ENCODE data around the gene PPT2. TPM values are rescaled to one million over a fixed set of nuclear protein-coding genes. Genes with fewer than 3 reads are reported as not detected.

Gene PPT2
- polyA plus RNA-seq, 2 of the 4 experiments (the other 2 are of a cell fraction), result 9.3 to 11.7 TPM

DNA sequence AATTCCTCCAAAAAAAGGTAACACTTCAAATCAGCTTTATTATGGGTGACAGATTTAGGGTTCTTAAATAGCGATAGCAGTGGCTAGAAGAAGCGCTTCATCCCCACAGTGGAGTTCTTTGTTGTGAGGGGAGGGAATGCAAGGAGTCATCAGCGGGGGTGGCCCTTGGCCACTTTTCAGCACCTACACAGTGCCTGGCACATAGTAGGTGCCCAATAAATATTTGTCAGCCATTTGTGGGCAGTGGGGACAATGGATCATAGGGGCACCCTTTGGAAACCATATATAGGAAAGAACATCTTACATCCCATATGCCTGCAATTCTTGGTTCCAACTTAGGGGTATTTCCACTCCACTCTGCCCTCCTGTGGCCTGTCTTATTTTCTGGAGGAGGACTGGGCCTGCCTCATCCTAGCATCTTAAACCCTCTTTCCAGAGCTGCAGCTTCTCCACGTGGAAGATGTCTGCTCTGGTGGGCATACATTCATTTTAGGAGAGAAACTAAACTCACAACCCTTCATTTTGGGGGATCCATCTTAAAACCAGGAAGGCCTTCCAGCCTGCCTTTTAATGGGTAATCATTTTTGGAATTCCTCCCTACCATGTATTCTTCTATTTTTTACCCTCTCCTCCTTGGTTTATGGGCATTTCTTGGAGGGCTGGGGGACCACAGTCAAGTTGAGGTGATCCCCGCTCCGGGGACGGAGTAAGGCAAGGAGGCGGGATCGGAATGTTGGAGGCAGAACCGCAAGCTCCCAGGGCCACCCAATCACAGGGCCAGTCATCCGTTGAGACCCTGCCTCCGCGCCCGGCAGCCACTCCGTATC is 41.1 kb downstream of the PPT2 start (continued):
- TF ChIP-seq SMC3 (IDR thresholded peaks at IDR 0.05) (peak; percentile 58; the same call in 2 of the 3 replicates), ZC3H11A (IDR thresholded peaks at IDR 0.05) (no peak), HEYL (CRISPR knock-in tag; IDR thresholded peaks at IDR 0.05) (no peak), RFX5 (IDR thresholded peaks at IDR 0.05) (no peak), HOXB5 (CRISPR knock-in tag; IDR thresholded peaks at IDR 0.05) (0 out of 2 replicates have a peak, but pooled peaks have one; percentile 12), ESRRA (IDR thresholded peaks at IDR 0.05; ENCODE audit: borderline replicate concordance, low read length) (no peak), KDM5A (IDR thresholded peaks at IDR 0.05) (no peak), FOXS1 (CRISPR knock-in tag; IDR thresholded peaks at IDR 0.05) (no peak), BHLHE40 (IDR thresholded peaks at IDR 0.05; ENCODE audit: low read depth, low read length) (no peak), ZFP36 (IDR thresholded peaks at IDR 0.05; ENCODE audit: borderline replicate concordance, partially characterized antibody) (no peak), POLR2AphosphoS2 (conservative IDR thresholded peaks at IDR 0.05; ENCODE audit: low read length) (no peak), RNF2 (IDR thresholded peaks at IDR 0.05; ENCODE audit: borderline replicate concordance, low read depth) (no peak)
- TF ChIP-seq, protein P1, sequence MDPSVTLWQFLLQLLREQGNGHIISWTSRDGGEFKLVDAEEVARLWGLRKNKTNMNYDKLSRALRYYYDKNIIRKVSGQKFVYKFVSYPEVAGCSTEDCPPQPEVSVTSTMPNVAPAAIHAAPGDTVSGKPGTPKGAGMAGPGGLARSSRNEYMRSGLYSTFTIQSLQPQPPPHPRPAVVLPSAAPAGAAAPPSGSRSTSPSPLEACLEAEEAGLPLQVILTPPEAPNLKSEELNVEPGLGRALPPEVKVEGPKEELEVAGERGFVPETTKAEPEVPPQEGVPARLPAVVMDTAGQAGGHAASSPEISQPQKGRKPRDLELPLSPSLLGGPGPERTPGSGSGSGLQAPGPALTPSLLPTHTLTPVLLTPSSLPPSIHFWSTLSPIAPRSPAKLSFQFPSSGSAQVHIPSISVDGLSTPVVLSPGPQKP (IDR thresholded peaks at IDR 0.05; ENCODE audit: low read depth, low read length), result no peak

GRCh38 chr6:32195652-32195901 is 41.6 kb downstream of the PPT2 start:
- no peak overlapping the region; the same call in 2 of the 3 replicates for H3K4me2 ChIP-seq
- FAIRE-seq (no peak), ATAC-seq (no peak), DNase-seq (ENCODE audit: low read depth in 1 of 2, low spot score in 1 of 2) (peak; percentile 86 to 99)
- peaks cover 28% of the 10 kb centered on the region for H3K4me1 ChIP-seq
- TF ChIP-seq EP300 (IDR thresholded peaks at IDR 0.05) (no peak), RNF2 (IDR thresholded peaks at IDR 0.05; ENCODE audit: borderline replicate concordance, low read depth) (no peak), MAFK (IDR thresholded peaks at IDR 0.05; ENCODE audit: partially characterized antibody) (no peak)
- TF ChIP-seq, protein P2, sequence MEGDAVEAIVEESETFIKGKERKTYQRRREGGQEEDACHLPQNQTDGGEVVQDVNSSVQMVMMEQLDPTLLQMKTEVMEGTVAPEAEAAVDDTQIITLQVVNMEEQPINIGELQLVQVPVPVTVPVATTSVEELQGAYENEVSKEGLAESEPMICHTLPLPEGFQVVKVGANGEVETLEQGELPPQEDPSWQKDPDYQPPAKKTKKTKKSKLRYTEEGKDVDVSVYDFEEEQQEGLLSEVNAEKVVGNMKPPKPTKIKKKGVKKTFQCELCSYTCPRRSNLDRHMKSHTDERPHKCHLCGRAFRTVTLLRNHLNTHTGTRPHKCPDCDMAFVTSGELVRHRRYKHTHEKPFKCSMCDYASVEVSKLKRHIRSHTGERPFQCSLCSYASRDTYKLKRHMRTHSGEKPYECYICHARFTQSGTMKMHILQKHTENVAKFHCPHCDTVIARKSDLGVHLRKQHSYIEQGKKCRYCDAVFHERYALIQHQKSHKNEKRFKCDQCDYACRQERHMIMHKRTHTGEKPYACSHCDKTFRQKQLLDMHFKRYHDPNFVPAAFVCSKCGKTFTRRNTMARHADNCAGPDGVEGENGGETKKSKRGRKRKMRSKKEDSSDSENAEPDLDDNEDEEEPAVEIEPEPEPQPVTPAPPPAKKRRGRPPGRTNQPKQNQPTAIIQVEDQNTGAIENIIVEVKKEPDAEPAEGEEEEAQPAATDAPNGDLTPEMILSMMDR (IDR thresholded peaks at IDR 0.05), result no peak
- TF ChIP-seq, protein P1 (IDR thresholded peaks at IDR 0.05; ENCODE audit: low read depth, low read length), result no peak
- POLR2A ChIA-PET, result interaction anchor here (0.5 to 1.7 kb wide), 13 partner anchors 9 to 1111 kb away, joined by 3 to 24 read pairs (median 4); partner anchors contain the start of genes AGPAT1, ATF6B and FKBPL
- WGBS (ENCODE audit: missing lambda C conversion rate), result no CpG with 5 or more reads among the region's 25 CpGs
- peak overlapping the region; percentile 74; the same call in 1 of the 3 replicates for H3K4me3 ChIP-seq
- CTCF ChIA-PET, result interaction anchor here (0.6 to 2.2 kb wide), 12 partner anchors 8 to 77 kb away, joined by 3 to 17 read pairs (median 4); partner anchors contain the start of genes EGFL8 and FKBPL
- peak overlapping the region; percentile 94; a peak in 3 of 6 replicates for H3K27ac ChIP-seq
- no peaks in the 10 kb centered on the region for H3K9me3 ChIP-seq

DNA sequence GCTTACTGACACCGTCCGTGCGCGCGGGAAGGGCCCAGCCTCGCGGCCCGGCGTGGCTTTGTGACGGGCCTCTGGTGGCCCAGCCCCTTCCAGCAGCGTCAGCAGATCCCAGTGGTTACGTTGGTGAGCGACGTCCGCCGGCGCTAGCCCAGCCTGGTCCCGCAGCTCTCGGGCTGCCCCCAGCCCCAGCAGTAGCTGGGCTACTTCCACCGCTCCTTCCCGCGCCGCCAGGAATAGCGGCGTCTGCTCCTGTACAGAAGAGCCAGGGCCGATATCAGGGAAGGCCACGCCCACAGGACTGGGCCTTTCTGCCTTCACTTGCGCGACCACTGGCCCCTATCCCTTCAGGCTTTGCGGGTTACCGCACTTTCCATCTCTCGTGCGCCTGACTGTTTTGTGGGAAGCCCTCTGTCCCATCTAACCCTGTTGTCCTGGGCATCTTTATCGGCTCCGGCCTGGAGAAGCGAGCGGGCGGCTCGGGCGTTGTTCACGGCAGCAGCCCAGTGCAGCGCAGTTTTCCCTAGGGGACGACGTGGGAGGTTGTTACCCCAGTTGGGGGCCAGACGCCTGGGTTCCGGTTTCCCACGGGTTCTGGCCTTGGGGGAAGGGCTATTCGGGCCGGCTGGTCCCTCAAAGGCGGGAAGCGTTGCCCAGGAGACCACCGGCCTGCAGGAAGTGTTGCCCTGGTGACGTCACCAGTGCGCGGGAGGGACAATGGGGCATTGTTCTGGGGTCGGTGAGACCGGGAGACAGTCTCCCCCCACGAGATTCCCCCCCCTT is 42.2 kb downstream of the PPT2 start:
- WGBS (ENCODE audit: missing lambda C conversion rate), result 1% methylated on average over 37 of the region's 58 CpGs
- no peak for FAIRE-seq
- peak in 1 of 2 experiments; percentile 57; a peak in 3 of 5 replicates for TF ChIP-seq JUN (IDR thresholded peaks at IDR 0.05)
- TF ChIP-seq POLR2AphosphoS2 (conservative IDR thresholded peaks at IDR 0.05; ENCODE audit: low read length), result no peak
- peak; percentile 78; the same call in 1 of the 2 replicates for TF ChIP-seq E2F6 (IDR thresholded peaks at IDR 0.05; ENCODE audit: borderline replicate concordance, low read depth)
- no peak for TF ChIP-seq RNF2 (IDR thresholded peaks at IDR 0.05; ENCODE audit: borderline replicate concordance, low read depth)
- TF ChIP-seq USF2 (IDR thresholded peaks at IDR 0.05), result peak; percentile 34; the same call in 1 of the 2 replicates
- TF ChIP-seq, protein P1 (IDR thresholded peaks at IDR 0.05; ENCODE audit: low read depth, low read length), result no peak
- TF ChIP-seq FOSB (CRISPR knock-in tag; IDR thresholded peaks at IDR 0.05), result no peak
- TF ChIP-seq EHMT2 (IDR thresholded peaks at IDR 0.05; ENCODE audit: low read depth), result no peak

More for the DNA sequence above, 42.2 kb downstream of the PPT2 start:
- no peaks in the 10 kb centered on the region for H3K9me3 ChIP-seq
- peak; percentile 89 to 91 for ATAC-seq
- H3K4me1 ChIP-seq, result peaks cover 24% of the 10 kb centered on the region
- DNase-seq (ENCODE audit: low read depth in 1 of 2, low spot score in 1 of 2), result peak; percentile 53 to 82
- ChIA-PET POLR2A (interaction anchor here (0.5 to 1.7 kb wide), 12 partner anchors 8 to 1111 kb away, joined by 3 to 24 read pairs (median 4); partner anchors contain the start of genes AGPAT1, ATF6B and FKBPL), CTCF (interaction anchor here (0.6 to 2.2 kb wide), 11 partner anchors 9 to 78 kb away, joined by 3 to 17 read pairs (median 4); partner anchors contain the start of genes EGFL8 and FKBPL)
- H3K4me2 ChIP-seq, result peak overlapping the region; percentile 76
- peak overlapping the region; percentile 94 for H3K27ac ChIP-seq
- H3K4me3 ChIP-seq, result peak overlapping the region; percentile 74

Data from A549 (cell line).